Tibial nerve (tissue), 3 donors: ENCODE results near the gene GOSR1.
"Not testable (repeated sequence)": the region's sequence is repeated elsewhere in the genome, so short reads cannot be mapped to it uniquely, and the experiment has no call there.

Experiments used
- CTCF ChIP-seq, 5 experiments: fragments of 200-600 bp in 3 of 5; fragments of 450-650 bp in 2 of 5; sonication (generic) in 3 of 5; IDR thresholded peaks; one replicate each; pipeline ENCODE4 v1.5.1; 2016 to 2019; ENCODE audit warnings: antibody characterized with exemption in 5 of 5, mild to moderate bottlenecking in 3 of 5, moderate library complexity in 2 of 5
- POLR2A ChIP-seq, 2 donors: fragments of 450-650 bp; IDR thresholded peaks; one replicate each; pipeline ENCODE4 v1.6.1; 2017; ENCODE audit warnings: antibody characterized with exemption in 2 of 2, mild to moderate bottlenecking in 2 of 2, moderate library complexity in 2 of 2

GRCh38 chr17:30574309-30574708 lies 97.1 kb downstream of the GOSR1 start:
- not testable (repeated sequence) for TF ChIP-seq CTCF, POLR2A (IDR thresholded peaks at IDR 0.05)
